ENCODE results near the gene TMEM108. TPM values are rescaled to one million over a fixed set of nuclear protein-coding genes. Genes with fewer than 3 reads are reported as not detected.

The TMEM108 gene
- total RNA-seq, 1 donor from 2014 or later, result 6.1 TPM

DNA sequence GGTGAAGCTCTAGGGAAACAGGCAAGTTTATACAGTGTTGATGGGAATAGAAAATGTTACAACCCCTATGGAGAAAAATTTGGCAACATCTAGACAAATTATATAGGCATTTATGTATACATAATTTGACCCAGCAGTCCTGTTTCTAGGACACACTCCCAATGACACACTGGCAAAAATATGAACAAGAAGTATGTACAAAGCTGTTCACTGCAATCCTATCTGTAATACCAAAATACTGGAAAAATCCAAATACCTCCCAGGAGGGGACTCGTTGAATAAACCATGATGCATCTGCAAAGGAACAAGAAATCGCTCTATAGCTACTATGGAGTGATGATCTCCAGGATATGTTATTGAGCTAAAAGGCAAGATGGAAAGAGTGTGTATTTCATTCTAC, 370.2 kb downstream of the TMEM108 start:
- Mint-ChIP-seq H3K27me3 (peaks cover 3% of the 10 kb centered on the region), H3K4me1 (ENCODE audit: low read depth) (peaks cover 20% of the 10 kb centered on the region), H3K36me3 (ENCODE audit: insufficient read depth) (no peaks in the 10 kb centered on the region), H3K4me3 (ENCODE audit: low read depth) (no peak overlapping the region), H3K27ac (no peak overlapping the region), H3K9me3 (ENCODE audit: low read depth) (no peaks in the 10 kb centered on the region)
- no peak for DNase-seq (ENCODE audit: low spot score, unreplicated experiment)
- no peak for TF ChIP-seq CTCF (IDR thresholded peaks at IDR 0.05; ENCODE audit: unreplicated experiment)

DNA sequence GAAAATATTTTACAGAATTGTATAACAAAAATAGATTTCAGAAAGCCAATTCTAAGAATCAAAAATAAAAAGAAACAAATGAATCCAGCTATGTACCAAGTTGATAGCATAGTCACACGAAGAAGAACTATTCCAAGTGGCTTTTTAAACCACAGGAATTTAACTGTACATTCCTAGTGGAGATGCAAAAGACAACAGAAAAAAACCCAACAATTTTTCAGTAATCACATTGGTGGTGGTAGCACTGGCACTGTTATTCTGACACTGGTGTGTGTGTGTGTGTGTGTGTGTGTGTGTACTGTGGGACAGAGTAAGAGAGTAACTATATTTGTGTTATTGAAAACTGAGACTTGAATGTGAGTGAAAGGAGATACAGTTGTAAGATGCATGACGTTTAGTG, 370.8 kb downstream of the TMEM108 start:
- no peaks in the 10 kb centered on the region for H3K9me3 Mint-ChIP-seq (ENCODE audit: low read depth)
- H3K36me3 Mint-ChIP-seq (ENCODE audit: insufficient read depth), result no peaks in the 10 kb centered on the region
- no peak overlapping the region for H3K4me3 Mint-ChIP-seq (ENCODE audit: low read depth)
- peaks cover 3% of the 10 kb centered on the region for H3K27me3 Mint-ChIP-seq
- no peak for TF ChIP-seq CTCF (IDR thresholded peaks at IDR 0.05; ENCODE audit: unreplicated experiment)
- peaks cover 22% of the 10 kb centered on the region for H3K4me1 Mint-ChIP-seq (ENCODE audit: low read depth)
- DNase-seq (ENCODE audit: low spot score, unreplicated experiment), result no peak
- H3K27ac Mint-ChIP-seq, result no peak overlapping the region

DNA sequence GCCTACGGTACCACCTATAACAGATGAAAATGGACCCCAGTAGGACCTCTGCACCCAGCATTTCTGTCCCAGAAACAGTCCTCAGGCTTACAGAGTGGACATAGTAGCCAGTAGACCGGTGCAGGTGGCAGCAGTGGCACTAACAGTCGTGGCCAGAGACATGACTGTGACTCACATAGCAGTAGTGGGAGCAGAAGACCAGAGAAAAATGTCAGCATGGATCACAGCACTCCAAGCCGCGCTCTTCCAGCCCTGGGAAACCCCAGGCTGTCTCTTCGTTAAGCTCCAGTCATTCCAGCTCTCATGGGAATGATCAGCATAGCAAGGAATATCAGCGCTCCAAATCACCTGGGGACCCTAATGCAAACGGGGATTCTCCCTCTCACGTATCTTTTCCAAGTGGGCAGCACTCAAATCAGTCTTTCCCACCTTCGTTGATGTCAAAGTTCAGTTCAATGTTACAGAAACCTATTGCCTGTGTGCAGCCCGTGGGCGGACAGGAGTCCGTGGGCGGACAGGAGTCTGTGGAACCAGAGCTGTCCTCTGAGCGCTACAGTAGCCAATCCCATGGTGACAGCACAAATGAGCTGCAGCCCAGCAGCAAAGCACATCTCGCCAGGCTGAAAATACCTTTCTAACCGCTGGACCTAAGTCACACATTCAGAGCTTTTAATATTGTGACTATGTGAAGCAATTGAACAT, 372.2 kb downstream of the TMEM108 start:
- H3K27ac Mint-ChIP-seq, result no peak overlapping the region
- DNase-seq (ENCODE audit: low spot score, unreplicated experiment), result no peak
- H3K27me3 Mint-ChIP-seq, result peaks cover 3% of the 10 kb centered on the region
- no peaks in the 10 kb centered on the region for H3K9me3 Mint-ChIP-seq (ENCODE audit: low read depth)
- H3K36me3 Mint-ChIP-seq (ENCODE audit: insufficient read depth), result no peaks in the 10 kb centered on the region
- no peak for TF ChIP-seq CTCF (IDR thresholded peaks at IDR 0.05; ENCODE audit: unreplicated experiment)
- no peak overlapping the region for H3K4me3 Mint-ChIP-seq (ENCODE audit: low read depth)
- peaks cover 16% of the 10 kb centered on the region for H3K4me1 Mint-ChIP-seq (ENCODE audit: low read depth)

DNA sequence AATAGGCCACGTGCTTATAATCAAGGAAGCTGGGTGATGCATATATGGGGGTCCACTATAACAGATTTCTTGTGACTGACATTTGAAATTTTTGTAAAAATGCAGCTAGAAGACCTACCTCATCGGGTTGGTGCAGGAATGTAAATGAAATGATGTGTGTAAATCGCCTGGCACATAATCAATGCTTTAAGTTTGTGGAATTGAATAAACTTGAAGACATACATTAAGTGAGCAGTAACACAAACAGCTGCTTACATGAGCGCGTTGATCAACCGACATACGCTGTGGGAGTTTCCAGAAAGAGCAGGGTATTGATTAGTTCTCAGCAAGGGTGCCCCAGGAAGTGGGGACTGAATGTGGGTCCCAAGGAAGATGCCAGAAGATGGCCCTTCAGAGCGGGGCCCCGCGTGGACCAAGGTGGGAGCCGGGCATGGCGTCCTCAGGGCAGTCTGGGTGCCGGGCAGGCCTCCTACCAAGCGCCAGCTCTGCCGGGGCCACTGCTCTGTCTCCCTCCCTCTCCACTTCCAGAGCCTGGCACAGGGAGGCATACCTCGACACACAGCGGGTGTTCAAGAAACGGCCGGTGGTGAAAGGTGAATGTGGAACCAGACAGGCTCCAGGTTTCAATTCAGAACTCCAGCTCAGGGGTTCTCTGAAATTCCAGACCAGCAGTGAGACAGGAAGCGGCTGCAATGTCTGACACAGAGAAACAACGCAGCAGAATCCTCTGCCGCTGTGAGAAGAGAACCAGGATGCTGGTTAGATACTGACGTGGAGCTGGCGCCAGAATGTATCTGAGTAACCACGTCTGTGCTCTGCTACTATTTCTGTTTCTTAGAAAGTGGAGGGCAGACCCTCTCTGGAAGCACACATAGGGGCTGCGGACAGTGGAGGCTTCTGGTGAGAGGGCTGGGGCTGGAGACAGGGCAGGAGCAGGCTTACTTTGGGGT, 374.3 kb downstream of the TMEM108 start:
- H3K4me3 Mint-ChIP-seq (ENCODE audit: low read depth), result no peak overlapping the region
- no peak for DNase-seq (ENCODE audit: low spot score, unreplicated experiment)
- peaks cover 13% of the 10 kb centered on the region for H3K4me1 Mint-ChIP-seq (ENCODE audit: low read depth)
- no peak for TF ChIP-seq CTCF (IDR thresholded peaks at IDR 0.05; ENCODE audit: unreplicated experiment)
- peaks cover 3% of the 10 kb centered on the region for H3K27me3 Mint-ChIP-seq
- no peaks in the 10 kb centered on the region for H3K36me3 Mint-ChIP-seq (ENCODE audit: insufficient read depth)
- peak overlapping the region; percentile 69 for H3K27ac Mint-ChIP-seq
- H3K9me3 Mint-ChIP-seq (ENCODE audit: low read depth), result no peaks in the 10 kb centered on the region

GRCh38 chr3:133413161-133414020, 375.2 kb downstream of the TMEM108 start:
- Mint-ChIP-seq H3K4me3 (ENCODE audit: low read depth) (no peak overlapping the region), H3K4me1 (ENCODE audit: low read depth) (peaks cover 13% of the 10 kb centered on the region), H3K27ac (peak overlapping the region; percentile 1), H3K36me3 (ENCODE audit: insufficient read depth) (no peaks in the 10 kb centered on the region), H3K9me3 (ENCODE audit: low read depth) (no peaks in the 10 kb centered on the region), H3K27me3 (peaks cover 3% of the 10 kb centered on the region)
- no peak for DNase-seq (ENCODE audit: low spot score, unreplicated experiment)
- no peak for TF ChIP-seq CTCF (IDR thresholded peaks at IDR 0.05; ENCODE audit: unreplicated experiment)
